Inflammatory macrophage treated with lipopolysaccharide for 4 hours (primary cell): ENCODE measurements around the gene DLG3.
"Not testable (repeated sequence)": the region's sequence is repeated elsewhere in the genome, so short reads cannot be mapped to it uniquely, and the experiment has no call there.

ENCODE experiments used
- DNase-seq: peaks from one replicate; pipeline ENCODE4 v3.0.0-alpha.2; 2020

Gene DLG3

DNA sequence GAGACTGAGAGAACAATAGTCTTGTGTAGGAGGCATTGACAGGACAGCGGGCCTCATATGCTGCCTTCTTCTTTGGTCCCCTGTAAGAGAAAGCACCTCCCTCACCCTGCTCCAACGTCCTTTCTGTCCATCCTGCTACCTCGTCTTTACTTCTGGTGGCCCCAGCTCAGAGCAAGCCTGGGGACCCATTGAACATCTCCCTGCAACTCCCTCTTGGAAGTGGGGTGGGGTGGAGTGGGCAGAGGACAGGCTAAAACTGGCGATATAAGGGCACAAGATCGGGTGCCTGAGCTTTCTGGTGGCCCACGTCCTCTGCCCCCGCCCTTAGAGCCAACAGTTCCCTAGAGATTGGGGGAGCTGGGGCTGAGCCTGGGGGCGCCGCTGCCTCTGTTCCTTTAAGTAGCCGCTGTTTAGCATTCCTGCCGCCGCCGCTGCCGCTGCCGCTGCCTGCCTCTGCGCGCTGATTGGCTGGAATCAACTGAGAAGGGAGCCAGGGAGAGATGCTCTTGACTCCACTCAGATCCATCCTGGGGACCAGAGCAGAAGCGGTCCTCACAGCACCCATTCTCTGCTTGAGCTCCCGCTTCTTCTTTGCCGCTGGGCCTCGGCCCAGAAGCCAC, at the start of gene DLG3:
Gene DLG3, plus strand, starts transcription at position 510 of the 620 bp plus-strand sequence. CDS start 367 bp downstream, outside the sequence.
- no peak for DNase-seq

DNA sequence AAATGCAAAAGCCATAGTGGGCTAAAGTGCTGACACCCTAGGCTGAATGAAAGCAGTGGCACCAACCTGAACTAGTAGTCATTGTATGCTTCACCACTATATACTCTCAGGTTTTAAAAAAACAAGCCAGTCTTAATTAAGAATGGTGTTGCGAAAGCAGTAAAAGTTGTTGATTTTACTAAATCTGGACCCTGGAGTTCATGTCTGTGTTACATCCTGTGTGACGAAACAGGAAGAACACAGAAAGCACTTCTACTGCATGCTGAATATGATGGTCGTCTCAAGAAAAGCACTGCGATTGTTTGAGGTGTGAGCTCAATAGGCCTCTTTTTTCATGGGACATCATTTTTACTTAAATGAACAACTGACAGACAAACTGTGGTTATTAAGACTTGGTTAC, 45.7 kb upstream of the DLG3 start:
- DNase-seq = no peak

DNA sequence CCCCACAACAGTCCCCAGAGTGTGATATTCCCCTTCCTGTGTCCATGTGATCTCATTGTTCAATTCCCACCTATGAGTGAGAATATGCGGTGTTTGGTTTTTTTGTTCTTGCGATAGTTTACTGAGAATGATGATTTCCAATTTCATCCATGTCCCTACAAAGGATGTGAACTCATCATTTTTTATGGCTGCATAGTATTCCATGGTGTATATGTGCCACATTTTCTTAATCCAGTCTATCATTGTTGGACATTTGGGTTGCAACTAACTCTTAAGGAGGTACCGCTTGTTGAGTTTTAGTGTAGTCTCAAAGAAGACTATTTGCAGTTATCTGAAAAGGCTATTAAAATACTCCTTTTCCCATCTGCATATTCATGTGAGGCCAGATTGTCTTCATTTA, 44.5 kb upstream of the DLG3 start:
- DNase-seq = not testable (repeated sequence)

DNA sequence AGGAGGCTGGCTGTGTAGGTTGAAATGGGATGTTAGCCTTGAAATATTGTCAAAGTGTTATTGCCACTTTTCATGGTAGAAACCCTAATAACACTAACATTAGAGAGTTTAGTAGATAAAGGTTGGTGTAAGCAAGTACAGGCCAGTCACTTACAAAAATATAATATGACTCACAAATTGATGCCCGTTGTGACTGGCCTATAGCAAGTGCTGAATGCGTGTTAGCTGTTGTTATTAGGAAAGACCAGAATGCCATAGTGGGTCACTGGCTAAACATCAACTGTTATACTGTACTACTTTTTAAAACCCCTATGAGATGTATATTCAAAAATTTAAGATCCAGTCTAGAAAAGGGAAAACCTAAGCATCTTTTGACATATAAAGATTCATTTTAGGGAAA, 41.9 kb upstream of the DLG3 start:
- DNase-seq = no peak

DNA sequence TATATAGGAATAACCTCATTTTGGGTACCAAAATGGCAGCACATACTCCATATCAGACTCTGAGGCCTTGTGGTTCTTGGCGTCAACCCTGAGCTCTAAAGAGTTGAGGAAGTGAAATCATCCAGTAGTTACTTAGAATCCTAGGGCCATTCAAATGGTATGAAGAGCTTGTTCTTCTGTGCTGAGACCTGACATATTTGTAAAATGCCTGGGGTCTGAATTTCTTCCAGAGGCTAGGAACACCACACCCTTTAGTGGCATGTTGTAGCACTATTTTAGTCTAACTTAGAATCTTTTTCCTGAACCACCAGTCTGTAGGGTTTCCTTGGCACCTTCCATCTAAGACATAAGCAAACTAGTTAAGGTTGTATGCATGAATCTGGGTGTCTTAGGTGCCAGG, 39.6 kb upstream of the DLG3 start:
- DNase-seq = no peak

DNA sequence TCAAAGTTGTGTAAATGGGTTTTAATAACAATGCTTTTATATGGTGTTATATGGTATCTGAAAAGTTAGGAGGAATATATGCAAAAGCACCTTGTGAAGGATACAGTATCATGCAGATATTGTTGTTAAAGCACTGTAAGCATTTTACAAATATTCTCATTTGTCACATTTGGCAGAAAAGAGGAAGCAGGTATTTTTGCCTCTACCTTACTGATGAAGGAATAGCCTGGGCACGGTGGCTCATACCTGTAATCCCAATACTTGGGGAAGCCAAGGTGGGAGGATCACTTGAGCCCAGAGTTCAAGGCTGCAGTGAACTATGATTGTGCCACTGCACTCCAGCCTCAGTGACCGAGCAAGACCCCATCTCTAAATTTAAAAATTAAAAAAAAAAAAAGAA, 33.7 kb upstream of the DLG3 start:
- no peak for DNase-seq

DNA sequence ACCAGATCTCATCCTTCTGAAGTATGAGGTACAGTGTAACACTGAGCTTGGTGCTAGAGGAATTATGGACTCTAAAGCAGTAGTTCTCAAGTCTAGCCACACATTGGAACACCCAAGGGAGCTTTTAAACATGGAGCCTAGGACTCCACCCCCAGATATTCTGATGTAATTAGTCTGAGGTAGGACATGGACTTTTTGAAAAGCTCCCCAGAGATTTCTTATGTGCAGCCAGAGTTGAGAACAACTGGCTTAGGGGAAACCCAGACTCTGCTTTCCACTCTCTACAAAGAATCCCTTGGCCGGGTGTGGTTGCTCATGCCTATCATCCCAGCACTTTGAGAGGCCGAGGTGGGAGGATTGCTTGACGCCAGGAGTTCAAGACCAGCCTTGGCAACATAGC, 33.2 kb upstream of the DLG3 start:
- DNase-seq = no peak

DNA sequence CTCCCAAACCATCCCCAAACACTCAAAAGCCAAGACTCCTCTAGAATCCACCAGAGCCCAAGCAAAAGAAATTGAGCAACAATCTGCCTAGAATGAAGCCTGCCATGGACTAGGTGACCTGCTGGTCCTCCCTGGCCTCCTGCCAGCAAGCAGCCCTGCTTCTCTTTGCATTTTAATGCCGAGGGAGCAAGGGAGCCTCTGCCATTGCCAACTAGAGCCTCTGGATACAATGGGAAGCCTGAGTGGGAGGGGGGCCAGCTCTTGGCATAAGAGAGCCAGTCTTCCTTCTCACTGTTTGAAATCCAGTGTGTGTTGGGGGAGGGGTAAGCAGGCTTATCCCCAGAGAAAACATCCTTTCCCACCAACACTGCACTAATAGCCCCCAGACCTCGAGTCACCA, 23.0 kb upstream of the DLG3 start:
- no peak for DNase-seq

DNA sequence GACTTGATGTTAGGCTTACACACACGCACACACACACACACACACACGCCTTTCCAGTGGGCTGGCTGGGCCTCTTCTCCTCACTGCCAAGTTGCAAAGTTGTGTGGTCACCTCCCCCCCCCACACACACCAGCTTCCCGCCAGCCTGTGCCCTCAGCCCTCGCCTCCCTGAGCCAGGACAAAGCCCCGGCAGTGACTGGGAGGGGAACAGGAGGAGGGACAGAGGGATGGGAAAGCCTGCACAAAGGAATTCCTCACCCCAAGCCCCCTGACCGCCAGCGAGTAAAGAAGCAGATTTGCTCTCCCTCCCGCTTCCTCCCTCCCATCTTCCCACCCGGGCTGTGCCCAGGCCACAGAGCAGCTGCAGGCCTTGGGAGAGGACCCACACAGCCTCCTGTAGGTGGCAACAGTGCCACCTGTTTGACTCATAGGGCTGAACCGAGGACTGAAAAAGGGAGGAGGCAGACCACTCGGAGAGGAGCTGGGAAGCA, 21.7 kb upstream of the DLG3 start, which contains the start of gene GDPD2:
Gene GDPD2, plus strand, starts transcription at position 464 of the 491 bp plus-strand sequence. CDS start 1,671 bp downstream, outside the sequence.
- no peak for DNase-seq

DNA sequence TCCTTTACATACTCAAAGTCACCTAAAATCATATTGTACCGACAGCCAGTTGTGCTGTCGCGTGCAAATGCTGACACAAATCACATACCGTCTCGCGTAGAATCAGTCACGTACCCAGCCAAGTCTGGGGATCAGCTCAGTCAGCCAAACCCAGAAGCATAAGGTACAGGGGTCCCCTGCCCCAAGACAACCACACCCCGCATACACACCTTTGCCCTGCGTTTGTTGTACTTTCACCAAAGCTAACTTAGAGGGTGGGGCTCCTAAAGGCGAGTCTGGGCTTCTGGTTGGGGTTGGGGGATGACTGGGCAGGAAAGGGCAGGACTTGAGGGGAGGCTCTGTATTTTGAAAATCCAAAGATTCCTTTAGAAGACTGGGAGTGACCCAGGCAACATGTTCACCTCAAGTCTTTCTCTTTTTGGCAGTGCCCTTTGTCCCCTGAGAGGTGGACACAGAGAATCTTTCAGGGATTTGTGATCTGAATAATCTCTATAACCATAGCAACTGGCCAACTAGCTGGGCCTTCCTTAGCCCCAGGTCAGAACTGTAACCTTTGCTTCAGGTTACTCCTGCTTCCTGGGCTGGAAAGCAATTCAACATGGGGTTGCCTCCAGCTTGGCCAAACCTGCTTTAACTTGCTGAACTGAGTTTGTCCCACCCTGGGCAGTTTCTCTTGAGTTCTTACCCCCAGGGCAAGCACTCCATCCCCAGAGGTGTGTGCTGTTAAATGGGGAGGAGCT, 20.5 kb upstream of the DLG3 start:
- DNase-seq = no peak

DNA sequence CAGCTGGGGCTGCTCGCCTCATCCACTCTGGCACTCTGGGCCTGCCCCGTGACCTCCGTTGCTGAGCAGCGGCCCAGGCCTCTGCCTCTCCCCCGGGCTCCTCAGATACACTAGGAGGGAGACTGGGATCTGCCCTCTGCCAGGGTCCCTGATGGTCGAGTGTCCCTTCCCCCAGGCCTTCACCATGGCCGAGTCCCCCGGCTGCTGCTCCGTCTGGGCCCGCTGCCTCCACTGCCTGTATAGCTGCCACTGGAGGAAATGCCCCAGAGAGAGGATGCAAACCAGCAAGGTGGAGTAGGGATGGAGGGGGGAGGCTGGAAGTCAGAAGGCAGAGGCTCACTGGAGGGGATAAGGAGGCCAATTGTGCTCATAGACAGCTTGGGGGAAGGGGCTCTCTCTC, 19.8 kb upstream of the DLG3 start:
- DNase-seq = no peak

DNA sequence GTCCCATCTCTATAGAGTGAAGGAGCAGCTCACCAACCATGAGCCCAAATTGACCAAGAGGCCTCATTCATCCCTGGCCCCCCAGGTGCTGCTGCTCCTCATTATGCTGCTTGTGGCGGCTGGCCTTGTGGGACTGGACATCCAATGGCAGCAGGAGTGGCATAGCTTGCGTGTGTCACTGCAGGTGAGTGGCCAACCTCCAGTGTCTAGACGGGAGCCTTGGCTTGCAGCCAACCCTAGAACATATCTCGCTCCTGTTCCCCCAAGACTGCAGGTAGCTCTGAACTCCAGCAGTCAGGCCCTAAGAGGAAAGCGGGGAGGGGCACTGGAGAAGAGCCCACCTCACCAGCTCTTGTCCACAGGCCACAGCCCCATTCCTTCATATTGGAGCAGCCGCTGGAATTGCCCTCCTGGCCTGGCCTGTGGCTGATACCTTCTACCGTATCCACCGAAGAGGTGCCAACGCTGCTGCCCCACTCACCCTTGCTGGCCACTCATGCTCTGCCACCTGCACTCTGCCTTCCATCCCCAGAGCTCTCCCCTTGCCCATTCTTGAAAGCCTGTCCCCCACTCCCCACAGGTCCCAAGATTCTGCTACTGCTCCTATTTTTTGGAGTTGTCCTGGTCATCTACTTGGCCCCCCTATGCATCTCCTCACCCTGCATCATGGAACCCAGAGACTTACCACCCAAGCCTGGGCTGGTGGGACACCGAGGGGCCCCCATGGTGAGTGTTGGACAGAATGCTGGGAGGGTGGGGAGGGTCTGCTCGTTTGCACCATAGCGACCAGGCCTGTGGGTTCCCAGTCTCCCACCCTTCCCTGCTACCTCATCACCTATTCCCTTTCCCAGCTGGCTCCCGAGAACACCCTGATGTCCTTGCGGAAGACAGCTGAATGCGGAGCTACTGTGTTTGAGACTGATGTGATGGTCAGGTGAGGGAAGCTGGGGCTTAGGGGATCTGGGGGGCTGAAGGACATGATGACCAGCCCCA, 18.1 kb upstream of the DLG3 start:
- DNase-seq = no peak

DNA sequence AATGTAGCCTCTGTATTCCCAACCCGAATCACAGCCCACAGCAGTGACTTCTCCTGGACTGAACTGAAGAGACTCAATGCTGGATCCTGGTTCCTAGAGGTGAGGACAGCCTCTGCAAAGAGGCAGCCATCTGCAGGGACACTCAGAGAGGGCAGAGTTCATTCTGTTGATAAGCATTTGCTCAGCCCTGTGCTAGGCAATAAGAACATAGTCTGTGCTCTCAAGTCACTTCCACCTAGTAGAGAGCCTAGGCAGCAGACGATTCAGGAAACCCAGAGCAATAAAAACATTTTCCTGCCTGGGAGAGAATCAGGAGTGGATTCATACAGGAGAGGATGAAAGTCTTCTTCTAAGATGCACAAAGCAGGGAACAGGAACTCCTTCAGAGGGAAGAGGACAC, 17.3 kb upstream of the DLG3 start:
- no peak for DNase-seq

DNA sequence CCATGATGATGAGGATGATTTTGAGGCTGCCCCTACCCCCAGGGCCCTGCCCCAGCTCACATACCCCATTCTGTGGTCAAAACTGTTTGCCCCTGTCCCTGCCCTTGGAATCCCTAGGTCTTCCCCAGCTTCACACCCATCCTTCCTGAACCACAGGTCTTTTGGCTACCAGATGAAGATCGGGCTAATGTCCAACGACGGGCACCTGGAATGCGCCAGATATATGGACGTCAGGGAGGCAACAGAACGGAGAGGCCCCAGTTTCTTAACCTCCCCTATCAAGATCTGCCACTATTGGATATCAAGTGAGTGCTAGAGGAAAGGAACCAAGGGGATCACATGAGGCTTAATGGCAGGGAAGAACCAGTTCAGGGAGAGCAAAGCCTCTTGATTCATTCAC, 14.9 kb upstream of the DLG3 start:
- DNase-seq = no peak

DNA sequence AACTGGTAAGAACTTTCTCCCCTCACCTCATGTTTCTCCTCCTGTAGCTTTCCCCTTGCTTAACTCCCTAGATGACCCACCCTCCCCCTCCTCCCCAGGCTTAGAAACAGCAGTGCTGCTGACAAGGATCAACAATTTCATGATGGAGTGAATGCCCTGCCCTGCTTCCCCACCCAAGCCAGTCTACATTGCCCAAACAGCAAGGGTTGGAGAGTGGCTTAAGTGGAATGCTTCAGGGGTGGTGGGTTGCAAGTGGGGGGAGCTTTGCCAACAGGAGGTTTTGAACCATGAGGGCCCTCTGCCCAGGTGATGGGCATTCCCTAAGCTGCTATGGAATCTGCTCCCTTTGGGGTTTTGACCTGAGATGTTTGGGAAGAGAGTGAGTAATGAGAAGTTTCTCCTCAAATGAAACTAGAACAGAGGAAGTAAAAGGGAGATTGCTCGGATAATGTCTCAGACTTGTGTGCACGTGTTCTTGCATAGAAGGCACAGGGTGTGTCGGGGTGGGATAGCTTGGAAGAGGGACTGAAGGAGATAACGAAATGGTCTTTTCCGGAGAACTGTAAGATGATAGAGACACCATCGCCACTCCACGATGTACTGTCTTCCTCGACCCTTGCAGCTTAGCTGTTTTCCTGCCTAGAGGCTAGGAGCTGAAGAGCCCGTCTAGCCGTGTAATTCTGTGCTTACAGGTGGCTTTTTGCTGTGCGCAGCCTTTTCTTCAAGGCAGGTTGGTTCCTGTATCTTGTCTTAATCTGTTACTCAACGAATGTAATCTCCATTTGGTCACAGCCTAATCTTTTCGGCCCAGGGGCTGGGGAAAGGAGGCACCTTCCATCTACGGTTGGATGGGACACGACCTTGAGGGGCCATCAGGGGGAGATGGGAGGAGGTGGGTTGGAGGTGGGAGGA, 11.4 kb upstream of the DLG3 start:
- DNase-seq = peak; percentile 24

DNA sequence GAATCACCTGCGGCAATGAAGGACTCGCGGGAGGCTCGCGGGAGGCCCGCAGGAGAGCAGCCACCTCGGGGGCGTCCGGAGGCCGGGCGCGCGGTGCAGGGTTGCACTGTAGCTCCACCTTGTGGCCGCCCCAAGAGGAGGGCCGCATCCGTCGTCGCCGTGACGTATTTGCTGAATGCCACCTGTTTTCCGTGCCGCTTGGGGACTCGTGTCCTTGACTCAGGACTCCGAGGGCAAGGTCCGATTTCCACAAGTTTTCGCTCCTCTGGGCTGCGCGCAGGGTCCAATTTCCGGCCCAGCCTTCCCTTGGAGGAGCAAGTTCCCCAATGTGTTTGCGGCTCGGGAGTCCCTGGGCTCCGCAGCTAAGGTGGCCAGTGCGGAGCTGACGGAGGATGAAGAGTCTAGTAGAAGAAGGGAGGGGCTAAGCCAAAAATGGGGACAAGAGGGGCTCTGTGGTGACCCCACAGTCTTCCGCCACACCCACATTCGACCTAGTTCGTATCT, 10.7 kb upstream of the DLG3 start:
- peak; percentile 42 for DNase-seq

DNA sequence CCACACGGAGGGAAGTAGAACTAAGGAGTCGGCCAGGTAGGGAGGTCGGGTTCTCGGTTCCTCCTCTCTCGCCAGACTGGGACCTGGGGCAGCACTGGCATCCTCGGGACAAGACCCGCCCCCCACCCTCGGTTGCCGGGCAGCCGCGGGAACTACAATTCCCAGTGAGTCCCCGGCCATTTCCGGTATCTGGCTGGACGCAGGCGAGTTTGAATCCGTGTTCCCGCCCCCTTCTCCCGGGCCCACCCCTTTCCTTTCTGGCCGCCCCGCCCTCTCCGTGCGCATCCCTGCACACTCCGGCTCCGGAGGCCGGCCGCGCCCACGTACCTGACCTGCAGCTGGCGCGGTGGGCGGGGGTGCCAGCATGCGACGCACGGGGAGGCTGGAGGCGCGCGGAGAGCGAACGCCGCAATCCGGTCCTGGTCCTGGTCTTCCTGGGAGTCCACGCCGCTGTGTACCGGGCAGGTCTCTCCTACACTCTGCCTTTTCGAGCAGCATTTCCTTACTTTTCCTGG, 10.2 kb upstream of the DLG3 start:
- DNase-seq = peak; percentile 52

DNA sequence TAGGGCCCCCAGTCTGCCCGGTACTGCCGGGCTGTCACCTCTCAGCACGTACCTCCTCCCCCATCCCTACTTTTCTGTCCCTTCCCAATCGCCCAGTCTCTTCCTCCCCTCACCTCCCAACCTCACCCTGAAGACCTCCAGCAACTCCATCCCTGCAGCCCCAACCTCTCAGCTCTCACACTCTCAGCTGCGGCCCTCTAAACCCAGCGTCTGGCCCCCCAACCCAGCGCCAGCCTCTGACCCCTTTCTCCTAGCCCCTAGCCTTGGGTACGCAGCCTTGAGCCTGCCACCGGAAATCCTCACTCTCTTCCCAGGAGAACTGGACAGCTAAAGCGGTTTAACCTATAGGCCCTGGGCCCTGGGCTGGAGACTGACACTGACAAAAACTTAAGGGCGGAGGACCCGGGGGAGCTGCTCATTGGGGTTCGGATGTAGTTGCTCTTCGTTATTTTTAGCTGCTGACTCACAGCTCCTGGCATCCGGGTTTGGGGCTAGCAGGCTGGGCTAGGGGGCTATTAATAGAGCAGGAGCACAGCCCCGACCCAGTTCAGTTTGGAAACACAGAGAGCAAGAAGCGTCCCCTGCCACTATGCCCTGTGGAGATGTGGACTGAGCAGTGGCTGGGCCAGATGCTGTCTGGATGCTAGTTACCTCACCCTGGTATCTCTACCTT, 9.6 kb upstream of the DLG3 start:
- DNase-seq = no peak

DNA sequence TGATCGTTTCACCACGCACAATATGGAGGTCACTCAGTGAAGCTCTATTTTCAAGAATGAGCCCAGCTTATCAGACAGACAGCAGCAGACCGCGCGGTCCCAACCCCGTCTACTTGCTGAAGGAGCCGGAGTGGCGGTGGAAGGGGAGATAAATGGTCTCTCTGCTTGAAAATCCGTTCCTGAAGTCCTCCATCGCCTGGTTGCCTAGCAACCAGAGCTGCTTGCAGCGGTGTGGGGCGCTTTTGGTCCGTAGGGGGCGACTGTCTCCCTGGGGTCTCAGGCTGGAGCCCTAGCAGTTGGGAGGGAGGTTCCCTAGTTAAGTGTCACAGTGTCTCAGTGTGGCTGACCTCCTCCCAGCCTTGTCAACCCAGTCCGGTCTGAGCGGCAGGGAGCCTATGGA, 8.3 kb upstream of the DLG3 start:
- DNase-seq = no peak

DNA sequence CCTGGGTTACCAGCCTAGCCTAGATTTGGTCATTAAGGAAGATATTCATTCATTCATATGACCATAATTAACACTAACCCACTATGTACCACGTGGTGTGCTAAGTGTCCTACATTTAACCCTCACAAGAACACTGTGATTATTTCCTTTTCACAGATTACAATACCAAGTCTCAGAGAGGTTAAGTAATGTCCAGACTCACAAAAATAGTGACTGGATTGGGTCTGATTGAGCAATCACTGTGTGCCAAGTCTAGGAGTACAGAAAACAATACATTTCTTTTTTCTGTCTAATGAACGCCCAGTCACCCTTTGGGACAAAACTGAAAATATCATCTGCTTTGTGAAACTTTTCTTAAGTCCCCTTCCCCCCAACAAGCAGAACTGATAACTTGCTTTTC, 7.6 kb upstream of the DLG3 start:
- DNase-seq = peak; percentile 40
